ENCODE data around the gene PEX7.
"Not testable (repeated sequence)": the region's sequence is repeated elsewhere in the genome, so short reads cannot be mapped to it uniquely, and the experiment has no call there.

The PEX7 gene

GRCh38 chr6:136822376-136823127, at the start of gene PEX7:
Gene PEX7 (plus strand): TSS chr6:136822592. CDS start chr6:136822666, 74 bp downstream.
- peak; percentile 74 to 77 (median 77) for DNase-seq (ENCODE audit: low read depth in 3 of 3)

DNA sequence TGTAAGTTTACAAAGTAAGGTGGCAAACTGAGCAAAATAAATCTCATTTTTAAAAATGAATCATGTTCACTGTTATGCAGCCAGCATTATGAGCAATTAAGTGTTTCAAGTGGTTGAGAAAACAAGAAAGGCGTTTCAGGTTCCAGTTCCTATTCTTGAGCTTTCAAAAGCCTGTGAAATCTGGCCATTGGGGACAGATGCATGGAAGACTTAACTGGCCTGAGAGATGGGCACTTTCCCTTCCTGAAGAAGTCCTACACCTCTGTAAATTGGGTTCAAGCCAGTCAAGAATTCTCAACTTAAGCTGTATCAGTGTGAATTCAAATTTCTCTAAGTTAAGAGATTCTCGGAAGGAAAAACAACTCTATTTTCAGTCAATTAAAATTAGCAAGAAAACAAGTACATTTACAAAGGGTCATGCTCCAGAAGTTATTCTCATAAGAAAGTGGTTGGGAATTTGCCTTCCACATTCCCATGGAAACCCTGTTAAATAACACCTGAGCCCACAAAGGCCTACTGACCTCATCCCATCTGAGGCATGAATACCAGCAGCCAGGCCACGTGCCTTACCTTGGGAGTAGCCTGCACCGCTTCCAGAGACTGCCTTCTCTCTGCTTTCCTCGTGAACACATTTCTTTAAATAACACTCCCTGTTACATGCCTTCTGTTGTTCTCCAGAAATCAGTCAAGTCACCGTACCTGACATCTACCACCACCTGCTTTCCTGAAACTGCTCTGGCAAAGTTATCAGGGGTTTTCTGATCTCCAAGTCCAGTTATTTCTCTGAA, 49.5 kb upstream of the PEX7 start:
- no peak for DNase-seq (ENCODE audit: low read depth in 3 of 3)

GRCh38 chr6:136773473-136773796, 49.0 kb upstream of the PEX7 start:
- DNase-seq (ENCODE audit: low read depth in 3 of 3), result no peak

- no peak for DNase-seq (ENCODE audit: low read depth in 3 of 3)
Measured at GRCh38 chr6:136774228-136775041, 48.0 kb upstream of the PEX7 start.

GRCh38 chr6:136775081-136775480, 47.3 kb upstream of the PEX7 start:
- no peak for DNase-seq (ENCODE audit: low read depth in 3 of 3)

GRCh38 chr6:136775548-136775947, 46.8 kb upstream of the PEX7 start:
- DNase-seq (ENCODE audit: low read depth in 3 of 3), result no peak

GRCh38 chr6:136777651-136778050, 44.7 kb upstream of the PEX7 start:
- no peak for DNase-seq (ENCODE audit: low read depth in 3 of 3)

DNA sequence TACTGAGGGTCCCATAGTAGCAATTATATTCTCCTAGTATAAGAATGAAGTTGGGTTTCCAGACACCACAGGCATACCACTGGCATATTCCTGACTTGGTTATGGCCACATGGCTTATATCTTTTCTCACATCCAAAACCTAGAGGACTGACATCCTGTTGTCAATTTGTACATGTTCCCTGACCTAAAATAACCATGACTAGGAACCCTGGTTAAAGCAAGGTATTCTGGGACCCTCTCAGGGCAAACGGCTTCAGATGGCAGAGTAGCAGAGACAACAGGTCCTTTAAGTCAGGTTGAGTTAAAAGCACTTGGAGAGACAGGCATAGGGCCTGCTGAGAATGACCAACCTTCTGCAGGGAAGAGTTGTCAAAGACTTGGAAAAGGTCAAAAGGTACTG, 42.7 kb upstream of the PEX7 start:
- DNase-seq (ENCODE audit: low read depth in 3 of 3), result no peak

GRCh38 chr6:136780972-136781371, 41.4 kb upstream of the PEX7 start:
- DNase-seq (ENCODE audit: low read depth in 3 of 3), result no peak

- no peak for DNase-seq (ENCODE audit: low read depth in 3 of 3)
Measured at GRCh38 chr6:136782021-136782770, 40.2 kb upstream of the PEX7 start.

DNA sequence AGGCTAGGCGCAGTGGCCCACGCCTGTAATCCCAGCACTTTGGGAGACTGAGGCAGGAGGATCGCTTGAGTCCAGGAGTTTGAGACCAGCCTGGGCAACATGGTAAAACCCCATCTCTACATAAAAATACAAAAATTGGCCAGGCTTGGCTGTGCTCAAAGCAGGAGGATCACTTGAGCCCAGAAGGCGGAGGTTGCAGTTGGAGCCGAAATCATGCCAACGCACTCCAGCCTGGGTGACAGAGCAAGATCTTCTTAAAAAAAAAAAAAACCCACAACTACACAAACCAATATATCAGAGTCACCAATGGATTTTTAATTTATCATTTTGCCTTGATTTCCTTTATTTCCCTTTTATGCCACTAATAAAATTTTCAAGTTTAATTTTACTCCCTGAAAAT, 39.4 kb upstream of the PEX7 start:
- DNase-seq (ENCODE audit: low read depth in 3 of 3), result no peak

GRCh38 chr6:136783495-136784270, 38.7 kb upstream of the PEX7 start:
- DNase-seq (ENCODE audit: low read depth in 3 of 3), result no peak

DNA sequence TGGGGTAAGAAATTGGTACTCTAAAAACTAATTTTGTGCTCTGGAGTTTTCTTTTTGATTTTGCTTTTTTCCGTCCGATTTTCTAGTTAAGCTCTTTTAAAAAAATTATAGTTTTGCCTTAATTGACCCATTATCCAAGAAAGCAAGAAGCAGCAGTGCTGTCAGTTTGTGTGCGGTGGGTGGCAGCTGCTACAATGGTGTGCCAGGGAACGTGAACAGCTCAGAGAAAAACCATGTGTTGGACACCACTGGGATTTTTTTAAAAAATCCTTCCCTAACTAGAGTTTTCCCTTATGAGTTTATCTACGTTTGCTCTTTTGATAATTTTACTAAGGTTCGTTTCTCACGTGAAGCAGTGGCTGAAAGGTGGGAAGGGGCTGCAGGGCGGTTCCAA, 38.1 kb upstream of the PEX7 start:
- no peak for DNase-seq (ENCODE audit: low read depth in 3 of 3)

DNA sequence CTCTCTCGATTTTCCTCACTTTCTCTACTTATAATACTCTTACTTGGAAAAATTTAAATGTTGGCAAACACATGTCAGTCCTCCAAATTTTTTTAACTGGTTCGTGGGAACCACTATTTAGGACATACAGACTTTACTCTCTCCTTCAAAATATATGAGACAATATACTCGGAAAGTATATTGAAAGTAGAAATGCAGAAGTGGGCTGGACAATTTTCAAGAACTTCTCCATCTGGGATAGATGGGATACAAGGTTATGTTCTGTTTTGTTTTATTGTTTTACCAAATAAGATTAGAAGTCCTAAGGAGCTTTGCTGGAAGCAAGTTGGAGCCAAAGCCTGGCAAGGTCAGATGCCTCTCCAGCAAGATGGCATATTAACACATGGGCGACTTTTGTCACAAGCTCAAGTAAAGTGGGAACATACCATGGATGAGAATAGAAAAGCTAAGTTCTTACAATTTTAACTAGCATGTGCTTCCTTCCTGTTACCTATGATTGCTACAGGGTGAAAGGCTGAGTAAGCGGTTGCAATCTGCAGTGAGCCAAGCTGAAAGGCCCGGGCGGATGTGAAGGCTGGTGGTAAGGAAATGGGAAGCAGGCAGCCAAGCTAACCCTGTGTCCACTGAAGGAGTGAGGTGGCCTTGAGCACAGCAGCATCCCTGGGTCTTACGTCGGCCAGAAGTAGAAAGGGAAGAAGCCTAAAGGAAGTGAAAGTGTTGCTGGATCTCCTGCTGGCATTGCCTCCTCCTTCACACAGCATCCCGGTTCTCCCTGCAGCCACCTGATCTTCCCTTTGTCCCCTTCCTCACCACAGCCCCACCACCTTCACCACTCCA, 37.3 kb upstream of the PEX7 start:
- no peak for DNase-seq (ENCODE audit: low read depth in 3 of 3)

GRCh38 chr6:136786658-136787057, 35.7 kb upstream of the PEX7 start:
- no peak for DNase-seq (ENCODE audit: low read depth in 3 of 3)

DNA sequence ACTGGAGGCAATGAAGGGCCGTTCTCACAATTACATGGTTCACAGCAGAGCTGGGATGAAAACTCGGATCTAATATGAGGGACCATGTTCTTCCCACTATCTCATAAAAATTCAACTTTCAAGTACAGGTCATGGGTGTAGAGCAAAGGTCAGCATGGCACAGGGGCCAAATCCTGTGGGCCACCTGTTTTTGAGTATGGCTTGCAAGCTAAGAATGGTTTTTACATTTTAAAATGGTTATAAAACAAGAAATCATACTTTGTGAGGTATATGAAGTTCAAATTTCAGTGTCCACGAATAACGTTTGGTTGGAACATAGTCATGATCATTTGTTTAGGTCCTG, 34.7 kb upstream of the PEX7 start:
- DNase-seq (ENCODE audit: low read depth in 3 of 3), result no peak

GRCh38 chr6:136788069-136788902, 34.1 kb upstream of the PEX7 start:
- DNase-seq (ENCODE audit: low read depth in 3 of 3), result no peak

GRCh38 chr6:136789440-136789839, 33.0 kb upstream of the PEX7 start:
- DNase-seq (ENCODE audit: low read depth in 3 of 3), result not testable (repeated sequence)
